ENCODE results near the gene HERC2.

GRCh38 chr15:28271697-28272260 lies 50.2 kb downstream of the HERC2 start:
- TF ChIP-seq CTCF (IDR thresholded peaks at IDR 0.05) (no peak), POLR2A (IDR thresholded peaks at IDR 0.05) (no peak), POLR2AphosphoS5 (IDR thresholded peaks at IDR 0.05) (no peak)

Data from sigmoid colon (tissue), 4 donors.